CD4-positive, alpha-beta T cell treated with Interleukin-6 at 100 ng/mL for 8 hours (primary cell): ENCODE data around the gene ELMO1.

Source experiments
- DNase-seq: peaks from one replicate; pipeline ENCODE4 v3.0.0-alpha.2; 2020; ENCODE audit warnings: mixed read lengths, low spot score

ELMO1 gene

GRCh38 chr7:37267251-37267650 lies 181.4 kb downstream of the ELMO1 start:
- DNase-seq = no peak

GRCh38 chr7:37265876-37266275 lies 182.8 kb downstream of the ELMO1 start:
- DNase-seq = no peak

GRCh38 chr7:37265006-37265405 lies 183.7 kb downstream of the ELMO1 start:
- no peak for DNase-seq

- no peak for DNase-seq
These were observed 186.5 kb downstream of the ELMO1 start for GRCh38 chr7:37262181-37262580.

- DNase-seq = no peak
These were observed 189.3 kb downstream of the ELMO1 start for GRCh38 chr7:37259319-37259821.

- no peak for DNase-seq
These were observed 192.0 kb downstream of the ELMO1 start for GRCh38 chr7:37256631-37257030.

- no peak for DNase-seq
These were observed 193.2 kb downstream of the ELMO1 start for GRCh38 chr7:37255327-37255944.

- no peak for DNase-seq
These were observed 197.4 kb downstream of the ELMO1 start for GRCh38 chr7:37251222-37251621.

GRCh38 chr7:37249240-37249639 lies 199.4 kb downstream of the ELMO1 start:
- DNase-seq = no peak

GRCh38 chr7:37248396-37248861 lies 200.2 kb downstream of the ELMO1 start:
- no peak for DNase-seq

- DNase-seq = no peak
These were observed 200.8 kb downstream of the ELMO1 start for GRCh38 chr7:37247861-37248260.

- DNase-seq = no peak
These were observed 203.1 kb downstream of the ELMO1 start for GRCh38 chr7:37245590-37245989.

- DNase-seq = no peak
These were observed 211.8 kb downstream of the ELMO1 start for GRCh38 chr7:37236906-37237305.

GRCh38 chr7:37235813-37236212 lies 212.9 kb downstream of the ELMO1 start:
- DNase-seq = no peak

GRCh38 chr7:37234928-37235327 lies 213.7 kb downstream of the ELMO1 start:
- DNase-seq = peak; percentile 12

GRCh38 chr7:37234334-37234733 lies 214.3 kb downstream of the ELMO1 start:
- DNase-seq = no peak

GRCh38 chr7:37231613-37232012 lies 217.1 kb downstream of the ELMO1 start:
- DNase-seq = no peak

- DNase-seq = no peak
These were observed 218.4 kb downstream of the ELMO1 start for GRCh38 chr7:37230221-37230620.

GRCh38 chr7:37229381-37229780 lies 219.3 kb downstream of the ELMO1 start:
- DNase-seq = no peak

GRCh38 chr7:37225285-37225969 lies 223.2 kb downstream of the ELMO1 start:
- no peak for DNase-seq

GRCh38 chr7:37224746-37225145 lies 223.9 kb downstream of the ELMO1 start:
- no peak for DNase-seq

- no peak for DNase-seq
These were observed 228.0 kb downstream of the ELMO1 start for GRCh38 chr7:37220664-37221063.

- DNase-seq = no peak
These were observed 229.7 kb downstream of the ELMO1 start for GRCh38 chr7:37218956-37219355.

GRCh38 chr7:37216923-37217322 lies 231.7 kb downstream of the ELMO1 start:
- DNase-seq = no peak
